Measurements from ENCODE around the gene LHFPL6.

- no peak for TF ChIP-seq EZH2 (IDR thresholded peaks at IDR 0.05; ENCODE audit: low read depth, unreplicated experiment)
- TF ChIP-seq CTCF (conservative IDR thresholded peaks at IDR 0.05; ENCODE audit: low read depth in 2 of 2) = no peak
- TF ChIP-seq CREB1 (CRISPR knock-in tag; IDR thresholded peaks at IDR 0.05; ENCODE audit: low read depth) = no peak
- no peak for TF ChIP-seq REST (IDR thresholded peaks at IDR 0.05; ENCODE audit: unreplicated experiment)
- TF ChIP-seq ETS1 (IDR thresholded peaks at IDR 0.05) = no peak
- no peak for TF ChIP-seq STAT1 (IDR thresholded peaks at IDR 0.05; ENCODE audit: unreplicated experiment)
- TF ChIP-seq NANOG (IDR thresholded peaks at IDR 0.05; ENCODE audit: borderline replicate concordance) = no peak
- TF ChIP-seq POLR2AphosphoS5 (IDR thresholded peaks at IDR 0.05; ENCODE audit: low read depth) = no peak
Measured at GRCh38 chr13:39641645-39642044, 38.7 kb upstream of the LHFPL6 start.

Measured in GM23338 (cell line).